PC-9 (cell line): ENCODE data around the gene PDHA1. TPM values are rescaled to one million over a fixed set of nuclear protein-coding genes. Genes with fewer than 3 reads are reported as not detected.

Source experiments
- BruUV-seq: library from RNA; stranded (reverse); fragments of 400-500 nt; replicated peaks from 2 replicates; lab custom pipeline; 2021; lab: Mats Ljungman, UMichigan
- CTCF ChIA-PET: fragments of 300-600 bp; sonication (Branson Sonifier 250); formaldehyde crosslinking; loops from one replicate; lab custom pipeline; 2022; ENCODE audit warnings: antibody characterized with exemption; lab: Charles Lee
- POLR2A ChIA-PET: fragments of 300-600 bp; sonication (Branson Sonifier 250); formaldehyde crosslinking; loops from one replicate; lab custom pipeline; 2022; ENCODE audit warnings: antibody characterized with exemption; ENCODE audit not compliant: unreplicated experiment; lab: Charles Lee
- DNase-seq, 2 experiments: peaks; one replicate each; pipeline versions ENCODE4 v3.0.0 to v3.0.0-alpha.2; 2015 to 2022; ENCODE audit warnings: mixed read lengths in 1 of 2
- H2AFZ ChIP-seq: fragments of 200-600 bp; sonication (generic); 2 replicates; pipeline ENCODE4 v1.8.1; 2017; ENCODE audit warnings: antibody characterized with exemption
- H3F3A ChIP-seq: fragments of 200-600 bp; sonication (generic); 2 replicates; pipeline ENCODE4 v1.8.1; 2017; ENCODE audit warnings: antibody characterized with exemption, mild to moderate bottlenecking, low read depth; ENCODE audit not compliant: insufficient read depth
- H3K27ac ChIP-seq: fragments of 200-600 bp; sonication (generic); 2 replicates; pipeline ENCODE4 v1.6.1; 2016; ENCODE audit warnings: mixed run types
- H3K27me3 ChIP-seq: fragments of 200-600 bp; sonication (generic); 2 replicates; pipeline ENCODE4 v1.6.1; 2016; ENCODE audit warnings: low read depth, mixed run types; ENCODE audit not compliant: insufficient read depth
- H3K36me3 ChIP-seq: fragments of 200-600 bp; sonication (generic); 2 replicates; pipeline ENCODE4 v1.6.1; 2016; ENCODE audit warnings: low read depth, mixed run types
- H3K4me1 ChIP-seq: fragments of 200-600 bp; sonication (generic); replicated peaks from 2 replicates; pipeline ENCODE4 v1.6.1; 2016; ENCODE audit warnings: mixed run types; ENCODE audit not compliant: insufficient read depth
- H3K4me2 ChIP-seq: fragments of 200-600 bp; sonication (generic); 2 replicates; pipeline ENCODE4 v1.6.1; 2017; ENCODE audit warnings: mixed run types
- H3K4me3 ChIP-seq: fragments of 200-600 bp; sonication (generic); 2 replicates; pipeline ENCODE4 v1.6.1; 2016; ENCODE audit warnings: mixed run types
- H3K79me2 ChIP-seq: fragments of 200-600 bp; sonication (generic); 2 replicates; pipeline ENCODE4 v1.6.1; 2017; ENCODE audit warnings: low read depth, mixed run types
- H3K9me2 ChIP-seq: fragments of 200-600 bp; sonication (generic); 2 replicates; pipeline ENCODE4 v1.8.1; 2017; ENCODE audit warnings: mild to moderate bottlenecking; ENCODE audit not compliant: insufficient read depth
- H3K9me3 ChIP-seq: fragments of 200-600 bp; sonication (generic); 2 replicates; pipeline ENCODE4 v1.8.1; 2016; ENCODE audit warnings: low read depth; ENCODE audit not compliant: insufficient read depth
- H4K20me1 ChIP-seq: fragments of 200-600 bp; sonication (generic); 2 replicates; pipeline ENCODE4 v1.8.1; 2017; ENCODE audit not compliant: insufficient read depth
- EZH2 ChIP-seq: fragments of 200-600 bp; sonication (generic); IDR thresholded peaks from 2 replicates; pipeline ENCODE4 v1.8.0; 2017; ENCODE audit warnings: antibody characterized with exemption, low read depth
- intact Hi-C: fragments of 100-400 bp; cut with micrococcal nuclease; formaldehyde crosslinking; loops from one replicate; pipeline ENCODE4 v1.10.0; 2022; ENCODE audit not compliant: unreplicated experiment
- total RNA-seq: library from RNA; stranded (reverse); gene quantifications from 2 replicates; pipeline ENCODE4 v1.2.3, GENCODE V29; 2021
- TF ChIP-seq, protein P1 (sequence below): fragments of 200-600 bp; sonication (generic); conservative IDR thresholded peaks from 2 replicates; pipeline ENCODE4 v1.6.1; 2017; ENCODE audit warnings: mixed run types, antibody characterized with exemption, mild to moderate bottlenecking, moderate library complexity

The PDHA1 gene
- total RNA-seq, 1 experiment from 2014 or later: 193 TPM

DNA sequence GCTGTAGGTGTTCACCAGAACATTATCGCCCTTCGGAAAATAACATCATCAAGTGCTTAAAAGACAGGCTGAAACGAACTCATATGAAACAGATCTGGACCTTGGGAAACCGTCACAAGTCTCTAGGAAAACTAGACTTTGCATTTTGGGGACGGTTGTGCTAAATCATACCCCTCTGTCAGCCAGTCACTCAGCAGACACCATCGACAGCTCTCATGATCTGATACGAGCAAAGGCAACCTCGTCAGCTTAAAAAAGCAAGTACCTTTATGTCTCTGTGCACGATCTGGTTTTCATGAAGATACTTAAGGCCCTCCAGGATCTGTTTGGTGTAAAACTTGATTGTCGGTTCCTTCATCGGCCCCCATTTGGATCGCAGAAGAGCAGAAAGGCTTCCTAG lies 48.4 kb downstream of the PDHA1 start:
- Histone ChIP-seq H3K27ac (no peak overlapping the region), H3K9me3 (no peaks in the 10 kb centered on the region), H3K9me2 (no peaks in the 10 kb centered on the region), H3F3A (no peaks in the 10 kb centered on the region), H2AFZ (no peak overlapping the region), H3K4me3 (no peak overlapping the region), H3K79me2 (no peaks in the 10 kb centered on the region), H3K4me2 (no peak overlapping the region), H4K20me1 (no peaks in the 10 kb centered on the region), H3K36me3 (no peaks in the 10 kb centered on the region), H3K4me1 (no peaks in the 10 kb centered on the region), H3K27me3 (no peaks in the 10 kb centered on the region; the same call in 1 of the 2 replicates)
- no peak for TF ChIP-seq EZH2
- TF ChIP-seq, protein P1, sequence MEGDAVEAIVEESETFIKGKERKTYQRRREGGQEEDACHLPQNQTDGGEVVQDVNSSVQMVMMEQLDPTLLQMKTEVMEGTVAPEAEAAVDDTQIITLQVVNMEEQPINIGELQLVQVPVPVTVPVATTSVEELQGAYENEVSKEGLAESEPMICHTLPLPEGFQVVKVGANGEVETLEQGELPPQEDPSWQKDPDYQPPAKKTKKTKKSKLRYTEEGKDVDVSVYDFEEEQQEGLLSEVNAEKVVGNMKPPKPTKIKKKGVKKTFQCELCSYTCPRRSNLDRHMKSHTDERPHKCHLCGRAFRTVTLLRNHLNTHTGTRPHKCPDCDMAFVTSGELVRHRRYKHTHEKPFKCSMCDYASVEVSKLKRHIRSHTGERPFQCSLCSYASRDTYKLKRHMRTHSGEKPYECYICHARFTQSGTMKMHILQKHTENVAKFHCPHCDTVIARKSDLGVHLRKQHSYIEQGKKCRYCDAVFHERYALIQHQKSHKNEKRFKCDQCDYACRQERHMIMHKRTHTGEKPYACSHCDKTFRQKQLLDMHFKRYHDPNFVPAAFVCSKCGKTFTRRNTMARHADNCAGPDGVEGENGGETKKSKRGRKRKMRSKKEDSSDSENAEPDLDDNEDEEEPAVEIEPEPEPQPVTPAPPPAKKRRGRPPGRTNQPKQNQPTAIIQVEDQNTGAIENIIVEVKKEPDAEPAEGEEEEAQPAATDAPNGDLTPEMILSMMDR: no peak
- CTCF ChIA-PET: no interaction called here
- no peak for DNase-seq
- no TSS peak for BruUV-seq
- intact Hi-C loops: no loop called here
- POLR2A ChIA-PET: no interaction called here

DNA sequence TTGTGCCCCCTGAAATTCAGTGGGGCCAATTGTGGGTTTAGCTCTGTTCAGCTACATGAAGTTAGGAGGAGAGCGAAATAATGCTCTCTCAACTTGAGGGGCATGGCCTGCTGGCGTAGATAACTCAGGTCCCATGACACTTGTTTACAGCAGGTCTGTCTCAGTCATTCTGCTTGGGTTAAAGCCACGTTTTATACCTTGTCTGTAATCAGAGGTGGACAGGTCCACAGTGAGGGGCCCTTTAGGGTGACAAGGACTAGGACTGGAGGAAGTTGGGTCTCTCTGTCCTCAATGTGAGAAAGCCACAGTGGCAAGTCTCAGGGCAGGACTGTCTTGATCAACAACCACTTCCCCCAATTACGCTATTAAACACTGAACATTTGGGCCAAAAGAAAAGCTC lies 49.0 kb downstream of the PDHA1 start:
- H3K9me2 ChIP-seq: no peaks in the 10 kb centered on the region
- no peaks in the 10 kb centered on the region for H4K20me1 ChIP-seq
- POLR2A ChIA-PET: no interaction called here
- H3K4me2 ChIP-seq: no peak overlapping the region
- TF ChIP-seq, protein P1: no peak
- TF ChIP-seq EZH2: no peak
- no peak overlapping the region for H3K27ac ChIP-seq
- H3K36me3 ChIP-seq: no peaks in the 10 kb centered on the region
- H3F3A ChIP-seq: no peaks in the 10 kb centered on the region
- DNase-seq: no peak
- no peaks in the 10 kb centered on the region for H3K79me2 ChIP-seq
- H3K27me3 ChIP-seq: no peaks in the 10 kb centered on the region; the same call in 1 of the 2 replicates
- no peaks in the 10 kb centered on the region for H3K9me3 ChIP-seq
- no peak overlapping the region for H3K4me3 ChIP-seq
- no peak overlapping the region for H2AFZ ChIP-seq
- H3K4me1 ChIP-seq: no peaks in the 10 kb centered on the region
- CTCF ChIA-PET: no interaction called here
- intact Hi-C loops: no loop called here
- BruUV-seq: no TSS peak

DNA sequence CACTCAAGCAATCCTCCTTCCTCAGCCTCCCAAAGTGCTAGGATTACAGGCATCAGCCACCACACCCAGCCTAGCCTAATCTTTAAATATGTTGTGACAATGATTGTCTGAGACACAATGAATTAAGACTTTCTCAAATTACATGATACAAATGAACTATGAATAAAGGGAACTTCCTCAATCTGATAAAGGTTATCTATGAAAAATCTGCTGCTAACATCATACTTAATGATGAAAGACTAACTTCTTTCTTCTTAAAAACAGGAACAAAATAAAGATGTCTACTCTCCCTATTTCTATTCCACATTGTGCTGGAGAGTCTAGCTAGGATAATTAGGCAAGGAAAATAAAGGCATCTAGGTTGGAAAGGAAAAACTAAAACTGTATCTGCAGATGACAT lies 60.0 kb downstream of the PDHA1 start:
- H4K20me1 ChIP-seq: no peaks in the 10 kb centered on the region
- no peaks in the 10 kb centered on the region for H3K79me2 ChIP-seq
- no peak overlapping the region for H3K4me3 ChIP-seq
- ChIA-PET CTCF (interaction anchor here (0.6 kb wide), 1 partner anchor 957 kb away, joined by 3 read pairs; no protein-coding TSS in a partner anchor), POLR2A (no interaction called here)
- H3K9me3 ChIP-seq: no peaks in the 10 kb centered on the region
- H2AFZ ChIP-seq: no peak overlapping the region
- H3K36me3 ChIP-seq: no peaks in the 10 kb centered on the region
- H3F3A ChIP-seq: no peaks in the 10 kb centered on the region
- BruUV-seq: no TSS peak
- no peak for DNase-seq
- H3K4me1 ChIP-seq: no peaks in the 10 kb centered on the region
- H3K27ac ChIP-seq: no peak overlapping the region
- TF ChIP-seq, protein P1: no peak
- TF ChIP-seq EZH2: no peak
- H3K4me2 ChIP-seq: no peak overlapping the region
- intact Hi-C loops: no loop called here
- peaks cover 31% of the 10 kb centered on the region for H3K27me3 ChIP-seq
- H3K9me2 ChIP-seq: no peaks in the 10 kb centered on the region
